Breast epithelium (tissue), 3 donors: ENCODE data around the gene YTHDF1.

ENCODE experiments used
- POLR2A ChIP-seq: fragments of 450-650 bp; IDR thresholded peaks from one replicate; pipeline ENCODE4 v1.6.1; 2016; ENCODE audit warnings: antibody characterized with exemption, mild to moderate bottlenecking, moderate library complexity
- POLR2AphosphoS5 ChIP-seq, 3 donors: sonication (generic); formaldehyde crosslinking; IDR thresholded peaks; one replicate each; pipeline ENCODE4 v1.6.1; 2017; ENCODE audit warnings: antibody characterized with exemption in 3 of 3
- TF ChIP-seq, protein P1 (sequence below), 3 donors: fragments of 450-650 bp; IDR thresholded peaks; one replicate each; pipeline ENCODE4 v1.5.1; 2016 to 2017; ENCODE audit warnings: antibody characterized with exemption in 3 of 3, mild to moderate bottlenecking in 3 of 3, moderate library complexity in 3 of 3

DNA sequence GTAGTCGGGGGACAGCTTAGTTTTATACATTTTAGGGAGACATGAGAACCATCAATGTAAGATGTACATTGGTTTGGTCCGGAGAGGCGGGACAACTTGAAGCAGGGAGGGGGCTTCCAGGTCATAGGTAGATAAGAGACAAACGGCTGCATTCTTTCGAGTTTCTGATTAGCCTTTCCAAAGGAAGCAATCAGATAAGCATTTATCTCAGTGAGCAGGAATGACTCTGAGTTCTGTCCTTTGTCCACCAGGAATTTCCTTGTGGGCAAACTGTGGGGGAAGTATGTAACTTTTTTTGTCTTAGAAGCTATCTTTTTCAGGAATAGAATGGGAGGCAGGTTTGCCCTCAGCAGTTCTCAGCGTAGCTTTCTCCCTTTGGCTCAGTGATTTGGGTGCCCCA, 1.4 kb downstream of the YTHDF1 start:
- TF ChIP-seq, protein P1, sequence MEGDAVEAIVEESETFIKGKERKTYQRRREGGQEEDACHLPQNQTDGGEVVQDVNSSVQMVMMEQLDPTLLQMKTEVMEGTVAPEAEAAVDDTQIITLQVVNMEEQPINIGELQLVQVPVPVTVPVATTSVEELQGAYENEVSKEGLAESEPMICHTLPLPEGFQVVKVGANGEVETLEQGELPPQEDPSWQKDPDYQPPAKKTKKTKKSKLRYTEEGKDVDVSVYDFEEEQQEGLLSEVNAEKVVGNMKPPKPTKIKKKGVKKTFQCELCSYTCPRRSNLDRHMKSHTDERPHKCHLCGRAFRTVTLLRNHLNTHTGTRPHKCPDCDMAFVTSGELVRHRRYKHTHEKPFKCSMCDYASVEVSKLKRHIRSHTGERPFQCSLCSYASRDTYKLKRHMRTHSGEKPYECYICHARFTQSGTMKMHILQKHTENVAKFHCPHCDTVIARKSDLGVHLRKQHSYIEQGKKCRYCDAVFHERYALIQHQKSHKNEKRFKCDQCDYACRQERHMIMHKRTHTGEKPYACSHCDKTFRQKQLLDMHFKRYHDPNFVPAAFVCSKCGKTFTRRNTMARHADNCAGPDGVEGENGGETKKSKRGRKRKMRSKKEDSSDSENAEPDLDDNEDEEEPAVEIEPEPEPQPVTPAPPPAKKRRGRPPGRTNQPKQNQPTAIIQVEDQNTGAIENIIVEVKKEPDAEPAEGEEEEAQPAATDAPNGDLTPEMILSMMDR (IDR thresholded peaks at IDR 0.05): no peak
- TF ChIP-seq POLR2AphosphoS5 (IDR thresholded peaks at IDR 0.05) (no peak), POLR2A (no peak)
